ENCODE data around the gene SLC8A1.

GRCh38 chr2:40352041-40352702, 99.7 kb downstream of the SLC8A1 start:
- no peak for TF ChIP-seq POLR2AphosphoS5 (IDR thresholded peaks at IDR 0.05)
- TF ChIP-seq EP300 (IDR thresholded peaks at IDR 0.05): no peak

Data from upper lobe of left lung (tissue), 4 donors.